NCI-H146 treated with DMSO at 0.1 percent for 48 hours (cell line): ENCODE measurements around the gene DOCK9.

Experiments
- DNase-seq: peaks from one replicate; lab custom pipeline; 2025; ENCODE audit not compliant: unreplicated experiment; lab: John Stamatoyannopoulos, UW

DOCK9 gene

GRCh38 chr13:98998831-98999638, 21.2 kb upstream of the DOCK9 start:
- no peak for DNase-seq

- DNase-seq = peak; percentile 54
Observed at GRCh38 chr13:98997738-98998641, 20.1 kb upstream of the DOCK9 start.

GRCh38 chr13:98997011-98997730, 19.3 kb upstream of the DOCK9 start:
- no peak for DNase-seq

- no peak for DNase-seq
Observed at GRCh38 chr13:98996046-98996445, 18.2 kb upstream of the DOCK9 start.

- DNase-seq = no peak
Observed at GRCh38 chr13:98994896-98995295, 17.0 kb upstream of the DOCK9 start.

- no peak for DNase-seq
Observed at GRCh38 chr13:98994080-98994479, 16.2 kb upstream of the DOCK9 start.

- DNase-seq = no peak
Observed at GRCh38 chr13:98992355-98992754, 14.5 kb upstream of the DOCK9 start.

- no peak for DNase-seq
Observed at GRCh38 chr13:98990701-98991100, 12.8 kb upstream of the DOCK9 start.

GRCh38 chr13:98989469-98990235, 11.8 kb upstream of the DOCK9 start:
- no peak for DNase-seq

GRCh38 chr13:98988780-98989179, 10.9 kb upstream of the DOCK9 start:
- no peak for DNase-seq

- no peak for DNase-seq
Observed at GRCh38 chr13:98988277-98988676, 10.4 kb upstream of the DOCK9 start.

GRCh38 chr13:98987275-98987674, 9.4 kb upstream of the DOCK9 start:
- DNase-seq = no peak

GRCh38 chr13:98986226-98986846, 8.5 kb upstream of the DOCK9 start:
- DNase-seq = no peak

GRCh38 chr13:98985591-98985990, 7.7 kb upstream of the DOCK9 start:
- DNase-seq = no peak

- DNase-seq = no peak
Observed at GRCh38 chr13:98984983-98985382, 7.1 kb upstream of the DOCK9 start.

GRCh38 chr13:98984118-98984517, 6.3 kb upstream of the DOCK9 start:
- DNase-seq = peak; percentile 19

GRCh38 chr13:98983182-98983581, 5.3 kb upstream of the DOCK9 start:
- no peak for DNase-seq

- DNase-seq = no peak
Observed at GRCh38 chr13:98981369-98982080, 3.7 kb upstream of the DOCK9 start.

- no peak for DNase-seq
Observed at GRCh38 chr13:98979012-98979660, 1.3 kb upstream of the DOCK9 start.
